ENCODE measurements around the gene SORCS3.

SORCS3 gene

DNA sequence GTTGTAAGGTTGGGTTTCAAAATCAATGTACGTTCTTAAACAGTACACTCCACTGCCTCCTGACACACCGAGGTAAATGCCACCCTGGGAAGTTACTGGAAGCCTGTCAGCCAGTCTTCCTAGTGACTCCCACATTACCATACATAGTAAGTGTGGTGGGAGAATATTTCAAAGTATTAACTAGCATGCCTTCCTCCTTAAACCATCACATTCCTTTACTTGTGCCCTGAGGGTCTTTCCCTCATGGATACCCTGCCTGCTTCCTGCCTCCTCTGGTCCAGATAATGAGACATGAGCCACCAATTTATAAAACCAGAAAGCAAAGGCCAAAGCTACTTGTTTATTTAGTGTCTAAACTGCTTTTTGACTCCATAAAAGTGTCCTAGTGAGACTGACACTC lies 23.3 kb upstream of the SORCS3 start:
- no peak for DNase-seq (ENCODE audit: low read depth, low spot score)
- no peak overlapping the region for H3K9ac ChIP-seq (ENCODE audit: insufficient read length)
- no peaks in the 10 kb centered on the region for H3K9me3 ChIP-seq (ENCODE audit: low read depth, low read length)
- H3K4me3 ChIP-seq = no peak overlapping the region
- H3K27ac ChIP-seq = no peak overlapping the region
- TF ChIP-seq FOXP2 (optimal IDR thresholded peaks at IDR 0.05; ENCODE audit: control extremely low read depth, extremely low read length, insufficient read depth) = no peak
- no peak for TF ChIP-seq POLR2AphosphoS5 (IDR thresholded peaks at IDR 0.05; ENCODE audit: borderline replicate concordance, low read depth, low read length)
- TF ChIP-seq EZH2 (IDR thresholded peaks at IDR 0.05) = no peak
- no peaks in the 10 kb centered on the region for H3K36me3 ChIP-seq (ENCODE audit: insufficient read depth, low read length)

DNA sequence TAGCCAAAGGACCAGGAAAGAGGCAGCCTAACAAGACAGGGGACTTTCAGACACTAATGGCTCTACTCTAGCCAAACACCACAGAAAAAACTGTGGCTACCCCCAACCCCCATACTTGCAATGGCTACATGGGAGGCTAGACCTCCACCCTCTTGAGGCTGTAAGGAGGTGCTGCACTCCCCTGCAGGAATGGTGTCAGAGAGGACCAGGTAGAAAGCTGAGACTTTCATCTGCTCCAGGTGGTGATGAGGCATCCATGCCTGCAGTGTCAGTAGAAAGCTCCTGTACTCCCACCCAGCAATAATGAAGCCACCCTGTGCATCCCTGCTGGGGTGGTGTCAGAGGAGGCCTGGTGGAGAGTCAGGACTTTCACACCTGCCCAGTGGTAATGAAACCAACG lies 18.9 kb upstream of the SORCS3 start:
- no peak for DNase-seq (ENCODE audit: low read depth, low spot score)
- Histone ChIP-seq H3K9ac (ENCODE audit: insufficient read length) (no peak overlapping the region), H3K4me3 (no peak overlapping the region), H3K27ac (no peak overlapping the region), H3K36me3 (ENCODE audit: insufficient read depth, low read length) (no peaks in the 10 kb centered on the region), H3K9me3 (ENCODE audit: low read depth, low read length) (no peaks in the 10 kb centered on the region)
- TF ChIP-seq FOXP2 (optimal IDR thresholded peaks at IDR 0.05; ENCODE audit: control extremely low read depth, extremely low read length, insufficient read depth) (no peak), EZH2 (IDR thresholded peaks at IDR 0.05) (no peak), POLR2AphosphoS5 (IDR thresholded peaks at IDR 0.05; ENCODE audit: borderline replicate concordance, low read depth, low read length) (no peak)

GRCh38 chr10:104622598-104623209 lies 18.4 kb upstream of the SORCS3 start:
- Histone ChIP-seq H3K36me3 (ENCODE audit: insufficient read depth, low read length) (no peaks in the 10 kb centered on the region), H3K9me3 (ENCODE audit: low read depth, low read length) (no peaks in the 10 kb centered on the region), H3K27ac (no peak overlapping the region), H3K4me3 (no peak overlapping the region), H3K9ac (ENCODE audit: insufficient read length) (no peak overlapping the region)
- DNase-seq (ENCODE audit: low read depth, low spot score) = no peak
- no peak for TF ChIP-seq FOXP2 (optimal IDR thresholded peaks at IDR 0.05; ENCODE audit: control extremely low read depth, extremely low read length, insufficient read depth)
- TF ChIP-seq EZH2 (IDR thresholded peaks at IDR 0.05) = no peak
- TF ChIP-seq POLR2AphosphoS5 (IDR thresholded peaks at IDR 0.05; ENCODE audit: borderline replicate concordance, low read depth, low read length) = no peak

DNA sequence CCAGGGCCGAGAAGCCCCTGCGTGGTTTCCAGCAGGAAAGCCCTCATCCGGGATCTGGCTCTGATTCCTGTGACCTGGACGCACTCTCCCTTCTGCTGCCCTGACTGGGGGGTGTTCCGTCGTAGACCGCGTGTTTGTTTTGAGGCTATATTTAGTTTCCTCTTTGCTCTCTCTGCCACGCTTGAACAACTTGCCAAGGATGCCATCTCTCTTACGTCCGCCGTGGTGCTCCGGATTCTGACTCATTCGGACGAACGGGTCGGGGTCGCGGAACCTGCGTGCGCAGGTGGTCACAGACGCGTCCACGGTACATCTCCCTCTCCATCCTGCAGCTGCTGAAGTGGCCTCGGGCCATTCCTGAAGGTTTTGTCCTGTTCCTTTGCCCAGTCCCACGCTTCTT lies 10.4 kb upstream of the SORCS3 start:
- H3K27ac ChIP-seq = no peak overlapping the region
- DNase-seq (ENCODE audit: low read depth, low spot score) = no peak
- no peak overlapping the region for H3K9ac ChIP-seq (ENCODE audit: insufficient read length)
- no peaks in the 10 kb centered on the region for H3K9me3 ChIP-seq (ENCODE audit: low read depth, low read length)
- H3K4me3 ChIP-seq = no peak overlapping the region
- no peaks in the 10 kb centered on the region for H3K36me3 ChIP-seq (ENCODE audit: insufficient read depth, low read length)
- TF ChIP-seq FOXP2 (optimal IDR thresholded peaks at IDR 0.05; ENCODE audit: control extremely low read depth, extremely low read length, insufficient read depth) (no peak), EZH2 (IDR thresholded peaks at IDR 0.05) (no peak), POLR2AphosphoS5 (IDR thresholded peaks at IDR 0.05; ENCODE audit: borderline replicate concordance, low read depth, low read length) (no peak)

GRCh38 chr10:104631946-104632345 lies 9.1 kb upstream of the SORCS3 start:
- no peak for DNase-seq (ENCODE audit: low read depth, low spot score)
- no peak overlapping the region for H3K27ac ChIP-seq
- TF ChIP-seq EZH2 (IDR thresholded peaks at IDR 0.05) = no peak
- no peak for TF ChIP-seq FOXP2 (optimal IDR thresholded peaks at IDR 0.05; ENCODE audit: control extremely low read depth, extremely low read length, insufficient read depth)
- H3K4me3 ChIP-seq = no peak overlapping the region
- no peak overlapping the region for H3K9ac ChIP-seq (ENCODE audit: insufficient read length)
- no peaks in the 10 kb centered on the region for H3K36me3 ChIP-seq (ENCODE audit: insufficient read depth, low read length)
- no peaks in the 10 kb centered on the region for H3K9me3 ChIP-seq (ENCODE audit: low read depth, low read length)

GRCh38 chr10:104638861-104639589 lies 2.1 kb upstream of the SORCS3 start:
- Histone ChIP-seq H3K9me3 (ENCODE audit: low read depth, low read length) (no peaks in the 10 kb centered on the region), H3K36me3 (ENCODE audit: insufficient read depth, low read length) (no peaks in the 10 kb centered on the region), H3K27ac (no peak overlapping the region), H3K4me3 (no peak overlapping the region), H3K9ac (ENCODE audit: insufficient read length) (no peak overlapping the region)
- DNase-seq (ENCODE audit: low read depth, low spot score) = no peak
- TF ChIP-seq POLR2AphosphoS5 (IDR thresholded peaks at IDR 0.05; ENCODE audit: borderline replicate concordance, low read depth, low read length) = no peak
- TF ChIP-seq FOXP2 (optimal IDR thresholded peaks at IDR 0.05; ENCODE audit: control extremely low read depth, extremely low read length, insufficient read depth) = no peak
- TF ChIP-seq EZH2 (IDR thresholded peaks at IDR 0.05) = no peak

DNA sequence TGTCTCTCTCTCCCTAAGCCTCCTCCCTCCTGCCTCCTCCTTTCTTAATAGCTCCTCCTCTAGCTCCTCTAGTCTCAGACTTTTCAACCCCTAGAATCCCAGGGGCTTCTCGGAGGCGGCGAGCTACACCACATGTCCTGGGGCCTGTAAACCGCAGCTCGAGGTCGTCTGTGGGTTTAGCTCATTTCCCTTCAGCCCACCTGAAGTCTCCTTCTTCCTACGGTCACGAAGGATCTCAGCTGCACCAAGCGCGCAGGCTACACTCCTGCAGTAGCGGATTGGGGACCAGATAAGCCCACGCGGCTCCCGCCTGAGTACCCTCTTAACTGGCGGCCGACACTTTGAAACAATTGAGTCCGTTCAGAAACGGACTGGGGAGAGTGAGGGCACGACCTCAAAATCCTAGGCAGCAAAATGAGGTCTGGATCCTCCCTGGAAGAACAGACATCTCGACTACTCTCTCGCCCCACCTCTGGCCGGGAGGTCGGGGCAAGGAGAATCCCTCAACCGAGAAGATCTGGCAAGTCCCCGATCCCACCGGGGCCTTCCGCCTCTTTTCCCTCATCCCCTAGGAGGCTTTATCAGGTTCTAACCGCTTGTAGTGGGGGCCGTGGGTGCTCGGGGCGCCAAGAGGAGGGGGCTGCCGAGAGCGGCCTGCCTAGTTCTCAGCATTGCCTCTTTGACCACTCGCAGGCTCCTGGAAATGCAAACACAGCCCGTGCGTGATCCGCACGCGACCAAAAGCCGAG lies 1.3 kb upstream of the SORCS3 start:
- TF ChIP-seq EZH2 (IDR thresholded peaks at IDR 0.05) (no peak), POLR2AphosphoS5 (IDR thresholded peaks at IDR 0.05; ENCODE audit: borderline replicate concordance, low read depth, low read length) (no peak), FOXP2 (optimal IDR thresholded peaks at IDR 0.05; ENCODE audit: control extremely low read depth, extremely low read length, insufficient read depth) (no peak)
- no peaks in the 10 kb centered on the region for H3K9me3 ChIP-seq (ENCODE audit: low read depth, low read length)
- H3K36me3 ChIP-seq (ENCODE audit: insufficient read depth, low read length) = no peaks in the 10 kb centered on the region
- H3K9ac ChIP-seq (ENCODE audit: insufficient read length) = no peak overlapping the region
- DNase-seq (ENCODE audit: low read depth, low spot score) = no peak
- no peak overlapping the region for H3K27ac ChIP-seq
- H3K4me3 ChIP-seq = no peak overlapping the region

- no peaks in the 10 kb centered on the region for H3K36me3 ChIP-seq (ENCODE audit: insufficient read depth, low read length)
- no peak overlapping the region for H3K9ac ChIP-seq (ENCODE audit: insufficient read length)
- H3K9me3 ChIP-seq (ENCODE audit: low read depth, low read length) = no peaks in the 10 kb centered on the region
- no peak overlapping the region for H3K4me3 ChIP-seq
- H3K27ac ChIP-seq = no peak overlapping the region
- TF ChIP-seq POLR2AphosphoS5 (IDR thresholded peaks at IDR 0.05; ENCODE audit: borderline replicate concordance, low read depth, low read length) = no peak
- TF ChIP-seq EZH2 (IDR thresholded peaks at IDR 0.05) = peak; percentile 84
- DNase-seq (ENCODE audit: low read depth, low spot score) = no peak
These were observed 527 bp upstream of the SORCS3 start for GRCh38 chr10:104640339-104641186.
